GM18498 (cell line): ENCODE measurements around the gene ZNF549.

ENCODE experiments used
- ATAC-seq: cut with Tn5 transposase; IDR thresholded peaks from one replicate; pipeline ENCODE4 v1.9.1; 2021; ENCODE audit warnings: mild to moderate bottlenecking, moderate library complexity; ENCODE audit not compliant: unreplicated experiment

Gene ZNF549

DNA sequence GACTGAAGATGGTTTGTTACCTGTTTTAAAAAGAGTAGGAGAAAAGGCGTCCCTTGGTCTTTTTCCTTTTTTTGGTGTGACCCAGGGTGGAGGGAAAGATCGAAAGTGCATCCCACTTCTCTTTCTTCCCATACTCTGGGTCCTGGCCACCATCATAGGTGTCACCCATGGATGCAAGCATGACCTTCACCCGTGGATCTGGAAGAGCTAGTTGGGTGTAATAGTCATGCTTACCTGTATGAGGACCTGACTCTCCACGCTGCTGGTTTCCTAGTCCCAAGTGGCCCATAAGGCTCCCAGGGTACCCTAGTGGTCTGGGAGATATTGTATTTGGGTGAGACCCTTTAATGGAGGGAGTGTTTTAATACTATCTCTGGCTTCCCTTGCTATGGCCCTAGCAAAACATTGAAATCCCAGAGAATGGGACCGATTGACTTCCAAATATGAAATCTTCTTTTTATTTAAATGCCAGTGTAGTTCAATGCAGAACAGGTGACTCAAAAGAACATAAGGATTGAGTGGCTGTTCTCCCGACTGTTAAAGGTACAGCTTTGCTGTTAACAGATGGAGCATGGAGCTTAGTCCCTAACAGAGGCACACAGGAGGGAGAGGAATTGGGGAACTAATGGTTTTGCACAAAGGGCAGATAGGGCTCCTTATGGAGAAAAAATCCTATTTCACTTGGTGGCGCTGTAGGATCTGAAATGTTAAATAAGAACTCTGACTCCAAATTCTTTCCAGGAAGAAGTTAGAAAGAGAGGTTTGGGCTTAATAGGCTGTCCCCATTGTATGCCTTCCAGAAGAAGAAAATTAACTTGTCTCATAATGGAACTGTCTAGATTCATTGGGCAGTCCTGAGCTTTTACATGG is 39.5 kb downstream of the ZNF549 start:
- ATAC-seq, result no peak

- ATAC-seq, result no peak
These were observed 43.6 kb downstream of the ZNF549 start for GRCh38 chr19:57570707-57571106.

DNA sequence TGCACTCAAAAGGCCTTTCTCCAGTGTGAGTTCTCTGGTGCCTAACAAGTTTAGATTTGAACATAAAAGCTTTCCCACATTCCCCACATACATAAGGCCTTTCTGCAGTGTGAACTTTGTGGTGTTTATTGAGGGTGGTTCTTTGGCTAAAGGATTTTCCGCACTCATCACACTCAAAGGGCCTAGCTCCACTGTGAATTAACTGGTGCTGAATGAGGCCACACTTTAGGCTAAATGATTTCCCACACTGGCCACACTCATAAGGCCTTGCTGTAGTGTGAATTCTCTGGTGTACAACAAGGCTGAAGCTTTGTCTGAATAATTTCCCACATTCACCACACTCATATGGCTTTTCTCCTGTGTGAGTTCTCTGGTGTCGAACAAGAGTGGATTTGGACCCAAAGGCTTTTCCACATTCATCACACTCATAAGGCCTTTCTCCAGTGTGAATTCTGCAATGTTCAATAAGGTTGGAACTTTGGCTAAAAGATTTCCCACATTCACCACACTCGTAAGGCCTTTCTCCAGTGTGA is 45.3 kb downstream of the ZNF549 start:
- ATAC-seq, result no peak

DNA sequence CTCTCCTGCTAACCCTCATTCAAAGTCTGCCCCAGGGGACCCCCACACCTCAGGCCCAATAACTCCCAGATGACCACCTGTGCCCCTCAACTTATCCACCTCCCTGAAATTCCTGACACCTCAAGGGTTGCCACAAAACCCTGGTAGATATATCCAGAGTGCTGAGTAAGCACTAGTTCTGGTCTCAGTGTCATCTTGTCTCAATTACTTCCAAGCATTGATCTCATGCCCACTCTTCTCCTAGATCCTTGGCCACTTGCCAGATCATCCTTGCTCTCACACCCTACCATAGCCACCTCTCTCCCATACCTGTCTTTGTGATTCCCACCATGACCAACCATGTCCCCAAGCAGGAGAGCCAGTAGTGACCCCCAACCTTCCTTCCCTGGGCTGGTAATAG is 49.5 kb downstream of the ZNF549 start:
- ATAC-seq, result no peak

DNA sequence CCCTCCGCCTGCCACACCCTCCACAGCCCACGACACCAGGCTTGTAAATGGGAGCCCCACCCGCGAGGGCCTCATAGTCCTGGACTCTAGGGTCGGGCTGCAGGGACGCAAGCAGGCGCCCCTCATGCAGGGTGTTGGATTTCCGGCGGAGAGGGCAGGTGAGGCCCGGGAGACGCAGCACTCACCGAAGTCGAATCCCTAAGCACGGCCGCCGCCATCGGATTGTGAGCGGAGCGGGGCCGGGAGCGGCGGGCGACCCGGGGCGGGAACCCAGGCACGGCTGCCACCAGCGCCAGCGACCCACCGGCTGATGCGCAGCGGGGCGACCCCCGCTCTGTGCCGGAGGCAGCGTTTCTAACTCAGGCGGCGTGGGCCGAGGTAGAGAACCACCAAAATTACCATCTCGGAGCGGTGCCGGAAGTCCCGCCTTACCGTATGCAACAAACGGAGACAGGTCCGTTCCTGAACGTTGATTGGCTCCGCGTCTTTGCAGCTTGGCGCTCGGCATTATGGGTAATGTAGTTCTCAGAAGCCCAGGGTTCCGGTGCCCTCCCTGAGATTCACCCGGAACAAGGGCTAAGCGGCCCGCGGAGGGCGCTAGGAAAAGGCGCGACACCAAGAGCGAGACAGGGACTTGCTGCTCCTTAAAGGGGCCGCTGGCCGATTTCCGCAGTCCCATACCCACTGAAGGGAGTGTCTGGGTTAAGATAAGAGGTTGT is 51.5 kb downstream of the ZNF549 start, which contains the start of gene ZNF416:
Gene ZNF416 (minus strand): TSS at position 425 of the 719 bp plus-strand sequence. CDS start 207 bp downstream, at position 218.
- ATAC-seq, result peak; percentile 93

DNA sequence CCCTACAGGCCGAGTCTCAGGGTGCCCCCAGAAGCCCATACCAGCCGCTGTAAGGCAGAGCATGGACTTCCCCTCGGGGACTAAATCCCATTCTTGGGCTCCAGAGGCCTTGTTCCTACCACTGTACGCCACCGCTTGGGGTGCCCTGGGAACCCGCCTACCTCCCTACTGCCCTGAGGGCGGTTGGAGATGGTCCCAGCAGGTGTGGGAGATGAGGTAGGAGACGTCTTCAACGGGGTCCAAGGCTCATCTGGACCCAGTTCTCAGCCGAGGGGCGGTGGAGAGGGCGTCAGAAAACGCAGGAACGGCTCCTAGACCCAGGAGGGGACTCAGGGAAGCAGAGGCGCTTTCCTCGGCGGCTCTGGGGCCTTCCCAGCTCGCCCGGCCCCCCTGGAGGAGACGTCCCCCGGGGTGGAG is 56.0 kb downstream of the ZNF549 start:
- no peak for ATAC-seq

GRCh38 chr19:57583521-57584416 is 56.6 kb downstream of the ZNF549 start, which contains the start of gene ZIK1:
ZIK1 (plus strand) TSS chr19:57584145; CDS start chr19:57584357, 212 bp downstream.
- peak; percentile 89 for ATAC-seq

- ATAC-seq, result no peak
These were observed 60.4 kb downstream of the ZNF549 start for GRCh38 chr19:57587529-57587928.

DNA sequence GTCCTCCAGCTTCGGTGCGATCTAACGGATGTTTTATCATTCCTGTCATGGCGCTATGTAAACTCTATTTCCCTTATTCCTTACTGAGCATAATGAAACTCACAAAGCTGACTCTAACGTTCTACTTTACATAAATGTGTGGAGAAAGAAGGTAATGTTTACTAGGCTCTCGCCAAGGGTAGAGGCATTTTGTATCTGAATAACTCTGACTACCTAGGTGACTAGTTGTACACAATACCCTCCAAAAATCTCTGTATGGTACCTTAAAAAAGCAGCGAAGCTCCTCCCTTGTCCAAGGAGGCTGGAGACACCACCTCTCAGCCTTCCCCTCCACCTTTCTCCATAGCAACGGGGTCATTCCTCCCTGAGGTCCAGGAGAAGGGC is 72.2 kb downstream of the ZNF549 start:
- ATAC-seq, result no peak

DNA sequence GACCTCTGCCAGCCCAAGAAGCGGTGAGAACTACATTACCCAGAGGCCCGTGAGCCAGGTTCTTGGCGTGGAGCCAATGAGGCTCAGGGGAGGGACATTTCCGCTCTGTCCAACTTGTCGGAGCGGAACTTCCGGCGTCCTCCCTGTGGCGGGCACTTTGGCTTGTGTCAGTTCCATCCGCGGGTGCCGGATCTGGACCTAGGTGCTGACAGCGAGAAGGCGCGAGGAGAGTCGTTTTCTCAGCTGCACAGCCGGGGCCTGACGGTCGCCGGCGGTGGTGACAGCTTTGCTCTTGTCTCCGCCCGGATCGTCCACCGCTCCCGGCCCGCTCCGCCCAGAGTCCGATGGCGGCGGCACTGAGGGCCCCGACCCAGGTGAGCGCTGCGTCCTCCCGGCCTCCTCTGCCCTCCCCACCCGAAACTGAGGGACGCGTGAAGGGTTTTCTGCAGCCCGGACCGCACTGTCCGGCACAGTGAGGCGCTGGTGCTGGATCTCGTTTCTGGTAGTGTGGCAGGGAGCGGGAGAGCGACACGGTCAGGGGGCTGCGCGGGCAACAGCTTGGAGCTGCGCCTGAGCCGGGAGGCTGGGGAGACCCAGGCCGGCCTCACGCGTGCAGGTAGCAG is 72.7 kb downstream of the ZNF549 start, which contains the start of gene ZNF530:
Gene ZNF530 (plus strand): TSS at position 125 of the 623 bp plus-strand sequence. CDS start 4,461 bp downstream, outside the sequence.
- ATAC-seq, result peak; percentile 94

GRCh38 chr19:57606931-57607330 is 79.8 kb downstream of the ZNF549 start:
- ATAC-seq, result no peak
